LNCaP clone FGC (cell line): ENCODE measurements around the gene SPATA22.
"Not testable (repeated sequence)": the region's sequence is repeated elsewhere in the genome, so short reads cannot be mapped to it uniquely, and the experiment has no call there.

Source experiments
- DNase-seq: peaks from one replicate; pipeline ENCODE4 v3.0.0-alpha.2; 2011; ENCODE audit warnings: low read depth
- H3K4me3 ChIP-seq: 2 replicates; pipeline ENCODE4 v1.5.1; 2011; ENCODE audit warnings: mild to moderate bottlenecking, low read depth, low read length, control low read depth
- TF ChIP-seq, protein P1 (sequence below): IDR thresholded peaks from 2 replicates; pipeline ENCODE4 v1.5.1; 2012; ENCODE audit warnings: mild to moderate bottlenecking; ENCODE audit not compliant: control insufficient read depth, insufficient read depth; ENCODE audit errors: extremely low read depth

SPATA22 gene

DNA sequence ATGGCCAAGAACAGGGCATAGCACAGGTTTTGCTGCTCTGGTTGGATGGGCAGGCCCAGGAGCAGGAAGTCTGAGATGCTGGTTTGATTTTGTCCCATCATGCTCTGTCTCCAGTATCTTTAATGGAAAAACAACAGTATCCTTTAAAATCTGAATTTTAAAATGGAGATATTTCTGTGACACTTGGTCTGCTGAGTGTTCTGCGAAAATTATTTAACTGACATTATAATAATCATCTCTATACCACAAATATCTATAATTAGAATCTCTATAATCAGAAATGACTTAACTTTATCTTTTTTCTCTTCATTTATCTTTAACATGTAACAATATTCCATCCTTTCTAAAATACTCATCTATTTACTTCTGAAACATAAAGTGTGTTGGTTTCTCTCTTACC lies 73.3 kb downstream of the SPATA22 start, which contains the start of gene OR1E1:
Gene OR1E1 (minus strand): TSS at position 101 of the 400 bp plus-strand sequence. CDS start 0 bp downstream, at position 101.
- no peak within 1 kb of the TSS for H3K4me3 ChIP-seq
- TF ChIP-seq, protein P1, sequence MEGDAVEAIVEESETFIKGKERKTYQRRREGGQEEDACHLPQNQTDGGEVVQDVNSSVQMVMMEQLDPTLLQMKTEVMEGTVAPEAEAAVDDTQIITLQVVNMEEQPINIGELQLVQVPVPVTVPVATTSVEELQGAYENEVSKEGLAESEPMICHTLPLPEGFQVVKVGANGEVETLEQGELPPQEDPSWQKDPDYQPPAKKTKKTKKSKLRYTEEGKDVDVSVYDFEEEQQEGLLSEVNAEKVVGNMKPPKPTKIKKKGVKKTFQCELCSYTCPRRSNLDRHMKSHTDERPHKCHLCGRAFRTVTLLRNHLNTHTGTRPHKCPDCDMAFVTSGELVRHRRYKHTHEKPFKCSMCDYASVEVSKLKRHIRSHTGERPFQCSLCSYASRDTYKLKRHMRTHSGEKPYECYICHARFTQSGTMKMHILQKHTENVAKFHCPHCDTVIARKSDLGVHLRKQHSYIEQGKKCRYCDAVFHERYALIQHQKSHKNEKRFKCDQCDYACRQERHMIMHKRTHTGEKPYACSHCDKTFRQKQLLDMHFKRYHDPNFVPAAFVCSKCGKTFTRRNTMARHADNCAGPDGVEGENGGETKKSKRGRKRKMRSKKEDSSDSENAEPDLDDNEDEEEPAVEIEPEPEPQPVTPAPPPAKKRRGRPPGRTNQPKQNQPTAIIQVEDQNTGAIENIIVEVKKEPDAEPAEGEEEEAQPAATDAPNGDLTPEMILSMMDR = no peak
- no peak for DNase-seq

DNA sequence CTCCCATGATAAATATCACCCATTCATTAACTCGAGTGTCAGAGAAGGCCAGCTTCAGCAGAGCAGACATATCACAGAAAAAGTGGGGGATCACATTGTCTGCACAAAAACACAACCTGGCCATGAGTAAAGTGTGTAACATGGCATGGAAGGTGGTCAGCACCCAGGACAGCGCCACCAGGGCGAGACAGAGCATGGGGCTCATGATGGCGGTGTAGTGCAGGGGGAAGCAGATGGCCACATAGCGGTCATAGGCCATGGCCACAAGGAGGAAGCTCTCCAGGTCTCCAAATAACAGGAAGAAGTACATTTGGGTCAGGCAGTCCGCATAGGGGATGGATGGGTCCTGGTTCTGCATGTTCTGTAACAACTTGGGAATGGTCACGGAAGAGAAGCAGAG lies 73.8 kb downstream of the SPATA22 start:
- H3K4me3 ChIP-seq, DNase-seq: not testable (repeated sequence)
